Fibroblast of skin of left biceps (primary cell): ENCODE results near the gene LRRC17.

Source experiments
- DNase-seq, 2 experiments: peaks; one replicate each; pipeline ENCODE4 v3.0.0-alpha.2; 2013; ENCODE audit warnings: low read depth in 2 of 2

LRRC17 gene, protein sequence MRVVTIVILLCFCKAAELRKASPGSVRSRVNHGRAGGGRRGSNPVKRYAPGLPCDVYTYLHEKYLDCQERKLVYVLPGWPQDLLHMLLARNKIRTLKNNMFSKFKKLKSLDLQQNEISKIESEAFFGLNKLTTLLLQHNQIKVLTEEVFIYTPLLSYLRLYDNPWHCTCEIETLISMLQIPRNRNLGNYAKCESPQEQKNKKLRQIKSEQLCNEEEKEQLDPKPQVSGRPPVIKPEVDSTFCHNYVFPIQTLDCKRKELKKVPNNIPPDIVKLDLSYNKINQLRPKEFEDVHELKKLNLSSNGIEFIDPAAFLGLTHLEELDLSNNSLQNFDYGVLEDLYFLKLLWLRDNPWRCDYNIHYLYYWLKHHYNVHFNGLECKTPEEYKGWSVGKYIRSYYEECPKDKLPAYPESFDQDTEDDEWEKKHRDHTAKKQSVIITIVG

DNA sequence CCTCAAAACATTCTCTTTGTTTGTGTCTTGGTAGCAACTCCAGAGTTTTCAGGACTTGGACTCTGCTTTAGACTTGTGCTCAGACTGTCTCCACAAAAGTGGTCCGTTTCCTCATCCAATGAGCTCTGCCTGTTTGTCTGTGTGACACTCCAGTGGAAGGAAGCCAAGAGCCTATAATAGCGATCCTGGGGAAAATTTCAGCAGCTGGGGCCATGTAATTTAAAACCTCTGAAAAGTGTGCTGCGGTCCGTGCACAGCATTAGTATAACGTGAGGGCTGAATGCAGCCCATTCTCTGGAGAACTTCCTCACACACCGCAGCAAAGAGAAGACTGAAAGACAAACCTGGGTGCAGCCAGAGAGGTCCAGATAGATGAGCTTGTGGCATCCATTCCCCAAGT is at the start of gene LRRC17:
Gene LRRC17, plus strand, starts transcription at position 259 of the 400 bp plus-strand sequence. CDS start 20,914 bp downstream, outside the sequence.
- DNase-seq: peak; percentile 73 to 74

DNA sequence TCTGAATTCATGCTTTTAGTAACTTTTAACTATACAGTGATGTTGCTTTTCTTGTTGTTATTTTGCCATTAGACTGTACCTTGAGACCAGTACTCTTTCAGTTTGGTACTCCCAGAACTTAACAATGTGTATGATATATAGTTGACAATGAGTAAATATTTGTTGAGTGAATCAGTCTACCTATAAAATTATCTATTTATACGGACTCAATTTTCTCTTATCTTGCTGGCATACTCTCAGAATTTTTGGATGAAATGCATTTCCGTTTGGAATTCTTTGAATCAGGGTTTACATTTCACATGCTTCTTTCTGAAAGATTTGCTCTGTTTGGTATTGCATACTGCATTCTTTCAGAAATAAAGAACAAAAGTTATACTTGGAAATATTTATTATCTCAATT is 47.8 kb upstream of the LRRC17 start:
- DNase-seq: no peak

DNA sequence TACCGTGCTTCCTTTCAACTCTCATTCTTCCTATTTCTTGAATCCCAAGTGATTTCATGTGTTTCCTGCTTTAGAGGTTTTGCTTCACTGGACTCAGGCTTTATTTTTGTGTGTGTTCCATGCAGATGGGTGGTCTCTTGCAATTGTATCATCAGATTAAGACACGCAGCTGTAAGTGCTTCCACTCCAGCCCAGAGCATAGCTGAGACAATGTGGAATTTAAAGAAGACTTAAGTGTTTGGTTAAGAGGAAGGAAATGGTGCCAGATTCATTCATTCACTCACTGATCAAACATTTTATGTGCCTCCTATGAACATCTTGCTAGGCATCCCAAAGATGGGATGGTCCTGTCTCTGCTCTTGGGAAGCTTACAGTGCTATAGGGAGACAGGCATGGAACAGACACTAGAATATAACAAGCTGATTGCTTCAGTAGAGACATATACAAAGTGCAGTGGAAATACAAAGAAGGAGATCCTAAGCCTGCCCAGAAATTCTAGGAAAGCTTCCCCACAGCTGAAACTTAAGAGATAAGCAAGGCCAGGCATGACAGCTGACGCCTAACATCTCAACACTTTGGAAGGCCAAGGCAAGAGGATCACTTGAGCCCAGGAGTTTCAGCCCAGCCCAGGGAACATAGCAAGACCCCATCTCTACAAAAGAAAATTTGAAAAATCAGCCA is 46.1 kb upstream of the LRRC17 start:
- DNase-seq: no peak

DNA sequence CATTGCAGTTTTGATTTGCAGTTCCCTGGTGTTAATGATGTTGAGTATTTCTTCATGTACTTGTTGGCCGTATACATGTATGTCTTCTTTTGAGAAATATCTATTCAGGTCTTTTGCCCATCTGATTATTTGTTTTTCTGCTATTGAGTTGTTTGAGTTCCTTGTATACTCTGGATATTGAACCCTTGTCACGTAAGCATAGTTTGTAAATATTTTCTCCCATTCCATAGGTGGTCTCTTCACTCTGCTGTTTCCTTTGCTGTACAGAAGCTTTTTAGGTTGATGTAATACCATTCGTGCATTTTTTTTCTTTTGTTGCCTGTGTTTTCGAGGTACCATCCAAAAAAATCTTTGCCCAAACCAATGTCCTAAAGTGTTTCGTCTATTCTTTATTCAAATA is 43.6 kb upstream of the LRRC17 start:
- DNase-seq: no peak

DNA sequence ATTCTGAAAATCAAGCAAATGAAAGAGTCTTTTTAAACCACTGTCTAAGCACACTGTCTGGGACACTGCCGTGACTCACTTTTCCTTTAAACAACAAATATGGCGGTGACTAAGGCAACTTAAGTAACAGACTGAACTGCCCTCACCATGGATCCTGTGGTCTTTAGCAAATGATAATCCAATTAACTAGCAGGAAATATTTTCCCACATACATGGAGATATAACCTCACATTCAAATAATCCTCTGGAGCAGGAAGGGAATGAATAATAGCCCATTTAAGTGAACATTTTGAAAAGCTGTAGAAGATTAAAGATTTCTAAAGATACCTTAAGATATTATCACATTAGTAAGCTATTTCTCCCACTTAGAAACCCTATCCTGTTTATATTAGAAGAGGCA is 40.3 kb upstream of the LRRC17 start:
- peak; percentile 69 to 74 for DNase-seq

DNA sequence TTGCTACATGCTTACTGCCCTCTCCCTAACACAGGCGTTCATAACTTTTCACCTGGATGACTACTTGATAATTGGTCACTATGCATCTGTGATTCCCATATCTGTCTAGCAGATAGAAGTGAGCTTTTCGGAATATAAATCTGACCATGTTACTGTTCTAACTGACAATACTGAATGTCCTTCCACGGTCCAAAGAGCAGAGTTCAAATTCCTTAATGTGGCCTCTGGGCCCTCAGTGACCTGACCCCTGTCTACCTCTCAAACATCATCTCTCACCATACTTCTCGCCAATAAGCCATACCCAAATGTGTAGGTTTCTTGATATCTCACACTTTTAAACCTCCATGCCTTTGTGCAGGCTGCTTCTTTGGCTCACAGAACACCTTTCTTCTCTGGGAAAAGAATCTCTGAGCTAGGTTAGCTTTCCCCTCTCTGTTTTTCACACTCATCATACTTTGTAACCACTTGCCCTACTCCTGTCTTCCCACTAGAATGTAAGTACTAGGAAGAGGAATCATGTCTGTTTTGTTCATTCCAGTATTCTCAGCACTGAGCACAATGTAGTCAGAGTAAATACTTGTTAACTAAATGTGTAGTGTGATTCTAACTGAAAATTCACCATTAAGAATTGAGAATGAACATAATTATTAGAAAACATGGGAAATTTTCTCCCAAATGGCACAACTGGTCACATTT is 39.2 kb upstream of the LRRC17 start:
- no peak for DNase-seq

DNA sequence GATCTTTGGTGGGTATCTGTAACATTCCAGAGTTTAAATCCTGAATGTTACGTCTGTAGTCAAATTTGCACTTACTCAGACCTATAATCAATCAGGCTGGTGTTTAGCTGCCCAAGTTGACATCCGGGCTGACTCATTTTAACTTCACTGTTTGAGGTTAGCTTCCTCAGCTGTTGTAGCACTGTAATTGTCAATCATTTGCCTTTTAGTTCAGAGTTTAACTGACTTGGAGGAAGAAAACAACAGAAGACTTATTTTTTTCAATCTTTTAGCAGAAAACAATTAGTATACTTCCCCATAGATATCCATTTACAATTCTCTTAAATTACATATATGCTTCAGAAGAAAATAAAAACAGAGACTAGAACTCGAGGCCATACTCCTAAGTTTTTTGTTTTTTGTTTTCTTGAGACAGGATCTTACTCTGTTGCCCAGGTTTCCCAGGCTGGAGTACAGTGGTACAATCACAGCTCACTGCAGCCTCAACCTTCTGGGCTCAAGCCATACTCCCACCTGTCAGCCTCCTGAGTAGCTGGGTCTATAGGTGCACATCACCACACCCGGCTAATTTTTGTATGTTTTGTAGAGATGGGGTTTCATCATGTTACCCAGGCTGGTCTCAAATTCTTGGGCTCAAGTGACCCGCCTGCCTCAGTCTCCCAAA is 38.5 kb upstream of the LRRC17 start:
- peak in 1 of 2 experiments; percentile 53 for DNase-seq

DNA sequence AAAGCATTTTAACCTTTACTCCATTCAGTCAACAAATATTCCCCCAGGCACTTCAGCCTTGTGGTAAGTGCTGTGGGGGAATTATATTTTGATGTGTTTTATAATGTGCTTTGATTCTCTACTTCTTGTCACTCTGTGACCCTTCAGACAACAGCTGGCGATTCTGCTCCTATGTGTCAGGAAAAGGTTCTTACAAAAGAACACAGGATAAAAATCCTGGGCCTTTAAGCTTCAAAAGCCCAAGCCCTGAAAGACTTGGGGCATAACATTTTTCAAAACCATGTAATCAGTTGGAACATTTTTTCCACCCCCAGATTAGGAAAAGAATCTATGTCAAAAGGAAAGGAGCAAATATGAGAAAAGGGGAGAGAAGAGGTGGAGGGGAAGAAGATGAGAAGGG is 37.8 kb upstream of the LRRC17 start:
- no peak for DNase-seq

DNA sequence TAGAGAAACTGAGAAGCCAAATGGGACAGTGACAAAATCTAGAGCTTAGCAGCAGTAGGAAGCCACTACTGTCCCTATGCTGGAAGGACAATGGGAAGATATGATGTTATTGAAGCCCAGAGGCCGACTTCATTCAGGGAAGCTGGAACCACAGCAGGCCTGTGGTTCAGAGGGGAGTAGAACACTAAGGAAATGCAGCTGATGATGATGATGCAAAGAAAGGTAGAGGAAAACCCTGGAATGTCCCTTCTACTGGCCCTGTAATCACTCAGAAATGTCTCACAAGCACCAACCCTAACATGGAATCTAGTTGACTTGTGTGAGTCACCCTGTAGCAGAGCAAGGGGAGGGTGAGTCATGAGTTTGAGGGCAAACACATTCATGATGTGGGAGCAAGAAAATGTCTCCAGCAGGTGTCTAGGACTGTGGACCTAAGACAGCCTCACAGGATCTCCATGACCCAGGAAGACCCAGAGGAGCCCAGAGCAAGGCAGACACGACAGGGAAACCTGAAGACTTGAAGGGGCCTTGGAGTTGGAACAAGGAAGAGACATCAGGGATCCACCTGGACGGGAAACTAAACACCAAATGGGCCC is 37.0 kb upstream of the LRRC17 start:
- peak; percentile 95 for DNase-seq

DNA sequence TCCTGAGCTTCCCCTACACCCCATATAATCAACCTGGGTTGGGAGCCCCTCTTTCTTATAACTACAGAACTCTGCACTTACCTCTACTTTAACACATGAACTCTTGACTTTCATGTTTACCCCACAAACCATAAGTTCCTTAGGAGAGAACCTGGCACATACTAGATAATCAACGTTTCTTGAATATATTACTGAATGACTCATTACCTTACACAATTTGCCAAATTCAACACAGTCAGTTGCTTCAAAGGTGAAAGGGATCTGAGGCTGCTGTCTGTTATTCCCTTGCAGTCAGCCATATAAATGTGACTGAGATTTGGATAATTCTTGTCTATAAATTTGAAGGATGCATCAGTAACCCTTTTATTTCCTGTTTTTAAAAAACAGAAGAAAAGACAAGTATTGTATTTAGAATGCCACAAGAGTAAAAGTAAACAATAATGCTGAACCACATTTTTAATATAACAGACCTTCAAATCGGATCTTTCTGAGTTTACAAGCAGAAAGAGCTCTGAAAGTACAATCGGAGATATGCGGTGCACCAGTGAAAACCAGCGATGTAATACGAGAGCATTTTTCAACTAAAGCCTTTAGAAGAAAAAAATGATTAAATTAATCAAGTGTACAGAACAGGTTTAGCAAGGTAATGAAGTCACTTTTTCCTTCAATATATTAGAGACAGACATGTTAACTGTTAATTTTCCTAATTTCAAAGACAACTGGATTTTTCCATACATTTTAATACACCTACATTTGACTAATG is 29.5 kb upstream of the LRRC17 start:
- DNase-seq: no peak

DNA sequence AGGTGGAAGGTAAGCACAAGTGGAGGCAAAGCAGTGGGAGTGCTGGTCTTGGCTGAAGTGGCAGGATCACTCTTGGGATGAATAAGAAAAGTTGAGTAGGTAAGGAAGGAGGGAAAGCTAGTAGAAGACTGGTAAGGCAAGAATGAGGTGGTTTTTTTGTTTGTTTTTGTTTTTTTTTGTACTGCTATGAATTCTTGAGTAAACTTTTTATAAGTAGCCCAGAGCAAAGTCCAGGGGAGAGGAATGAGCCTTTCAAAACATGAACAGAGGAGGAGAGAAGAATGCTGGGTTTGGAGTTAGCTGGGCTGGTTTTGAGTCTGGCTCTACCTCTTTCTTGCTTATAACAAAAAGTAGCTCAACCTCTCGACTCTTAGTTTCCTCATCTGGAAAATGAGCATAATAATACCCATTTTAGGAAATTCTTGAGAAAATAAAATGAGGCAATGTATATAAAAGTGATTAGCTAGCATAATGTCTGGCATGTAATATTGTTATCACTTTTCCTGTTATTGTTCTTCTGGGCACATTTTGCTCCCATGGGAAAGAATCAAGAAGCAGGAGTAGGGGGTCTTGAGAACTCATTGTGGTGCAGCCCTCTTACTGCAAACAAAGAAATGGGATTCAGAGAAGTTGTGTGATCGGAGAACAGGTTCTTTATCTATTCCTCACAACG is 24.1 kb upstream of the LRRC17 start:
- no peak for DNase-seq

DNA sequence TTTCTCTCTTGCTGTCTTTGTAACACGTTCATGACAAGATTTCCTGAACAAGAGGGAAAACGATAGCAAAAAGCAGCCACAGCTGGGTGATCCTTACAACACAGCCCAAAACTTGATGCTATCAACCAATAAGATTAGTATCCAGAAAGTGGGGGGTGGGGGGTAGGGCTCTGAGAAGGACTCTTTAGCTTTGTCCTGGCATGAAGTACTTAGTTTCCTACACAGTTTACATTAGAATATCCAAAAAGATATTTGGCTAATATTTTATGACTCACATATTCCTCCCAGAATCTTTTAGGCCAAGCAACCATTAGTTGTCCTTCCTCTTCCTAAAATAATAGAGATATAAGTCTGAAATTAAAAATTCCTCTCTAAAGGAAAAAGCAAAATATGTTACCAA is 22.9 kb upstream of the LRRC17 start:
- no peak for DNase-seq

DNA sequence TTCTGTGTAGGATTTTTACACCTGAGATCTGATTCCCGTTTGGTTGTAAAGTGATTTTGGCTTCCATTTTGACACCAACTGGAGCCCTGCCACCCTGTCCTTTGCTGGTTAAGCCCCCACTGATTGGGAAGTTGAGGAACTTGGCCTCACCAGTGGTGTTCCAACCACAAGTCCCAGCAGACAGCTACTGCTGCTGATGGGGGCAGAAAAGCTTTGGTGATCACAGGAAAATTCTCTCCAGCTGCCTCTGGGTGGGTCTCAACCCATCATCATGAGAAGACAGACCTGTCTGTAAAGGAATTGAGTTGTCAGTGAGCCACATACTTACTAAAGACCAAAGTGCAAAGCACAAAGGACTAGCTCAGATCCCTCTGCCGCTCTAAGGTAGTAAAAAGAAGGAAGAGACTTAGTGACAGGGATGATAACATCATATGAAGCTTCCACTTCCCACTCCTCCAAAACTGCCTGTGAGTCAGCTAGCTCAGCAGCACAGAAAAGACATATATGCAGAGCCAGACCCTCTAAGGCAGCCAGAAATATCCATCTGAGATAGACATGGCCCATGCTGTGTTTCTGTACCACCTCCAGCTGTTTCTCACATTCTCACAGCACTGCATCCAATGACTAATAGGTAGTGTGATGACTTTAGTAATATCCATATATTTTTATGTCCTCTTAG is 22.4 kb upstream of the LRRC17 start:
- peak; percentile 64 to 67 for DNase-seq

DNA sequence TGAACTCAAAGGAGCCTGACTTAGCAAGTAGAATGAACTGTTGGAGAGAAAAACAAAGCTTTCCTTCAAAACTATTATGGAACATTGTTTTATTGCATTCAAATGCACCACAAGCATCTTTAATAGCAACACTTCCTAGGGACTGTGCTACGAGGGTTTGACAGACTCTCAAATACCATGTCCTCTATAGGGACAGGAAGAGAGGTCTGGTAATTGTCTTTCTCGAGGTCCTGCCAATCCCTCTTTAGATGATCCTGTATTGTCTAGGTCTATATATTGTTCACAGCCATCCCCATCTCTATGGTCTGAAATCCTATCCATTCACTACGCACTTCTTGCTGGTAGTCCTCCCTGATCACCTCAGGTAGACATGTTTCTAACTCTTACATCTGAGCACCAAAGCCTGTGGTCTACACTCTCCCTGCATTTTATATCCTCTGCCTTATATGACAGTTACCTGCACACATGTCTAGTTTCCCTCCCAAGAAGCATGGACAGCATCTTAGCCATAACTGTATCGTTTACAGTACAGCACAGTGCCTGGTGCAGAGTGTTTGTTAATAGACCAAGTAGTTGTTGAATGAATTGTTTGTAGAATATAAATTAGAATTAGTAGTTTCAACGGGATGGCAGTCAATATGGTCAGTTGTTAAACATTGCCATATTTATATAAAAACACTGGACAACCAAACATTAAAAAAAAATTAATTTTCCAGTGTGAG is 21.7 kb upstream of the LRRC17 start:
- no peak for DNase-seq

DNA sequence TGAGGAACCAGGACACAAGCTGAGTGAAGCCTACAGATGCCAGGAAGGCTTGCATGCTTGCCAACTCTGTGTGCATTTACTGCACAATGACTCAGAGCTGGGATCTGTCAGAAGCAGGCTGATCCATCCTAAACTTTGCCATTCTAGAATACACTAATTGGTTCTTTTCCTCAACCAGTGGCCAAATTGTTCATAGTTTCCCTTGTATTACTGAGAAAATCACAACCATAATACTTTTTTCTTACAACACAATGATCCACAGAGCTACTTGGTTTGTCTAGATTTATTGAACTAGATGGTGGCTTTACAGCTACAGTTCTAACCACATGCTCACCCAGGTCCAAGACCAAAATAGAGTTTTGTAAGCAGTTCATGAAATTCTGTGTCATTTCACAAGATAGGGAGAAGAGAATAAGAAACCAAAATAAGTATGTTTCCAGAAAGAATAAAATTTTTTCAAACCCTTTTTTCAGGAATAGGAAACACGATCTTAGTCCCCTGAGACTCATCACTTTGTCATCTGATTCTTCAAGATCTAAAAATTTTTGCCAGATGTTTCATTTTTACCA is 21.0 kb upstream of the LRRC17 start:
- DNase-seq: peak; percentile 55

DNA sequence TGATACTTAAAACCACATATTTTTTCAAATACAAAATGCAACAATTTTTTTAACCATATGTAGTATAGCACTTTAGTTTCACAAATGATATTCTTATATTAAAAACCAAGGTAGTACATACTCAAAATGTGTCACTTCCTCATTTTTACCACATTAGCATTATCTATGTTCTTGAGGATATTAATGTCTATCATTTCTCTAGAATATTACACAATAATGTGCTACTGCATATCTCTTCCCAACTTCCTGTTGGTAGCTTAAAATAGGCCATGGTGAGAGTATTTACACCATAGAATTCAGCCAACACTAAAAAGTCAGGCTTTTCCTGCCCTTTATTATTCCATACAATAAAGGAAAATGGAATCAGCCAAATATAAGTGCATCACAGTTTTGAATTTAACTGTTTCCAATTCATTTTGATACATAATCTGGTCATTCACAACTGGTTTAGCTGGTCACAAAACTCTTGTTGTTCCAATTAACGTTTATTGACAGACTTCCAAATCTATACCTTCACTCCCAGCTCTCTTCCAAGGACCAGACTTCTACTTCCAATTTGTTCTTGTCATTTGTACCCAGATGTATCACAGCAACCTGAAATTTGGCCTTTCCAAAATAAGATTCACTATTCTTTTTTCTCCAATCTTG is 20.0 kb upstream of the LRRC17 start:
- no peak for DNase-seq

DNA sequence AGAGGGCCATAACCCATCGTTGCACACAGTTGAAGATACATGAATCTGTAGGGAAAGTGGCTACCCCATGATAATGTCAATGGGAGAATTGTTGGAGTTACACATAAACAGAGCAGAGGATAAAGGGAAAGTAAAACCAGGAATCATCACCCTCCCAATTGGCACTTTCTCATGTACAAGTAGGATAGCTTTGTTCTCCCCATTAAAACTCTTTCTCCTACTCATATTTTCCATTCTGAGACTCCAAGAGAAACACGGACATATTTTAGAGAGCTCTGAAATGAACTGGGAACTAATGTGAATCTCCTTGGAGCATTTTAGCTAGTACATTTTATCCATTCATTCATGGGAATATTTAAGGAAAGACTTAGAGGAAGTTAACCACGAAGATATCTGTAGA is 17.2 kb upstream of the LRRC17 start:
- no peak for DNase-seq

DNA sequence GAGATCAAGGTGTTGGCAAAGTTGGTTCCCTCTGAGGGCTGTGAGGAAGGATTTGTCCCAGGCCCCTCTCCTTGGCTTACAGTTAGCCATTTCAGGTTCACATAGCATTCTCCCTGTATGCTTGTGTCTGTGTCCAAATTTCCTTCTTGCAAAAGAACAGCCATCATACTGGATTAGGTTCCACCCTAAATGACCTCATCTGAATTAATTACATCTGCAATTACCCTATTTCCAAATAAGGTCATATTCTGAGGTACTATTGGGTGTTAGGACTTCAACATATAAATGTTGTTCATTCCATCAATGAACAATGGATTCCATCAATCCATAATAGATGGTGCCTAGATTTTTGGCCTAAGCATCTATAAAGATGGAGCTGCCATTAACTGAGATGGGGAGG is 16.2 kb upstream of the LRRC17 start:
- DNase-seq: no peak
